Activated T-cell treated with anti-CD3 and anti-CD28 coated beads, Interleukin-2, amount 50 U/mL, for 1 hour (primary cell): Measurements from ENCODE around the gene NBPF1.
"Not testable (repeated sequence)": the region's sequence is repeated elsewhere in the genome, so short reads cannot be mapped to it uniquely, and the experiment has no call there.

Experiments
- DNase-seq: peaks from one replicate; pipeline ENCODE4 v3.0.0-alpha.2; 2020

The NBPF1 gene

DNA sequence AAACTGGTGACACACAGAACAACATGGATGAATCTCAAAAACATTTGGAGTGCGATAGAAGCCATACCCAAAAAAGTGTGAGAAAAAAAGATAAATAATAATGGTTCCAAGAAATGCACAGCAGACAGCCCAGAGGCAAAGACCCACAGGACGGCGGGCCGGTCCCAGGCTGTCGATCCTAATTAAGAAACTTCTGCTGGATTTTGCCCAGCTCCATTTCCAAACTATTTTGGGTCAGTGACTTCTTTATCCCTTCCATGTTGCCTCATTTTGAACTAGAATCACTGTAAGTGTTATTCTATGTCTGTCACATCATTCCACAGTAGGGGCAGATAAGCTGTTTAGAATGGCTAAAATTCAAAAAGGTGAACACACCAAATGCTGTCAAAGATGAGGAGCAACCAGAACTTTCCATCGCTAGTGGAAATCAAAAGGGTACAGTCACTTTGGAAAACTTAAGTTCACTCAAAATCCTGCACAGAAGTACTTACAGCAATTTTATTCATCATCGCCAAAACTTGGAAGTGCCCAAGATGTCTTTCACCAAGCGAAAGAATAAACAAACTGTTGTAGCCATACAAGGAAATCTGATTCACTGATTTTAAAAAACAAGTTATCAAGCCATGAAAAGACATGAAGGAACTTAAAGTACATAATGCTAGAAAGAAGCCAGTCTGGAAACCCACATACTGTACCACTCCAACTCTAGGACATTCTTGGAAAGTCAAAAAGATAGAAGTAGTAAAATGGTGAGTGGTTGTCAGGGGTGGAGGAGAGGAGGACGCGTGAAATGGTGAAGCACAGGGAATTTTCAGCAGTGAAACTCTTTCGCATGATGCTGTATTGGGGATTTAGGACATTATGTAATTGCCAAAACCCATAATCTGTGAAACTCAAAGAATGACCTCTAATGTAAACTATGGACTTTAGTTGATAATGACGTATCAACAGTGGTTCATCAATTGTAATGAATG, 7.5 kb downstream of the NBPF1 start:
- no peak for DNase-seq

DNA sequence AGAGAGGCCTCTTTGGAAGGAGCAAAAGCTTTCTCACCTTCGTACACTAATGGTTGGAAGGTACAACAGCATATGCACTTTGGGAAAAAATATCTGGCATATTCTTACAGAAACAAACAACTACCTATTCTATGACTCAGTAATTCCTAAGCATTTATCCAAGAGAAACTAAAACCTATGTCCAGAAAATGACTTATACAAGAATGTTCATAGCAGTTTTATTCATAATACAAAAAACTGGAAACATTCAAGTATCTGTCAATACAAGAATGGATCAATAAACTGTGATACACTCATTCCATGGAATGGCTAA, 8.2 kb downstream of the NBPF1 start:
- DNase-seq, result no peak

DNA sequence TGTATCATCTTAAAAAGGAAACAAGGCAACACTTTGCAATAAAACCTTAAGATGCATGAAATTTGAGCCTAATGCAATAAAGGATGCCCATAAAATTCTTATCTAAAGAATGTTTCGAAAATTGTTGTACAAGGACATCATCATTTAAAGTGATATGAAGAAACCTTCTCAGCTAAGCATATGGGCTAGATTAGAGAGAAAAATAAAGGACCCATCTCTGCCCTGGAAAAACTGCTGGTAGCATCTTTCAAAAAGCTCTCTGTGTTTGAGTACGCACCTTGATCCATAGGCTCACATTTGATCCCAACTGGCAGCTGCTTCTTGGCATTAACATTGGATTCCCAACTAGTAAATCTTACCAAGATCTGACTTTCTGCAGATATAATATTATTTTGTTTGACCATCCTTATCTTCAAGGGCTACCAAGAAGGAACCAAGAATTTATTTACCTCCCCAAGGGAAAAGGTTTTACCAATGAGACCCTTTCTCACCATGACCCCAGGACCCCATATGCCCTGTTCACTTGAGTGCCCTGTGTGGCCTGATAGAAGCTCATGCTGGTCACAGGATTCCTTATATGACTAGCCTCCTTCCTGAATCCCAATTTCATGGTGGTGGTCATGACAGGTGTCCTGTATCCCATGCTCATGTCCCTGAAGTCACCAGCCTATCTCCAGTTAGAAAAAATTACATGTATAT, 8.7 kb downstream of the NBPF1 start:
- not testable (repeated sequence) for DNase-seq

DNA sequence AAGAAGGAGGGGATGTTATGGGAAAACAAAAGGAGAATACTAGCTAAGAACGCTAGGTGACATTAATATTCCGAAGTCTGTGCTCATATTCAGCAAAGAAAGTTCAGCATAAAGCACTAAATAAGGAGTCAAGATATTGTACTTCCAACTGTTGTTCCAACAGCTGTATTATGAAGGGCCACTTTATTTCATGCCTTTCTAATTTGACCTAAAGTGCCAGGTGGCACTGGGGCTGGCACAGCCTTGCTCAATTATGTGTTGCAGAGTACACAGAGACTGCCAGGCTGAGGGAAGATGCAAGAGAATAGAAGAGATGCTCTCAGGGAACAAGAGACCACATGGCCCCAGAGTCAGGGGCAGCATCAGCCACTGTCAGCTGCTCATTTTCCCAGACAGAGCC, 9.7 kb downstream of the NBPF1 start:
- not testable (repeated sequence) for DNase-seq

DNA sequence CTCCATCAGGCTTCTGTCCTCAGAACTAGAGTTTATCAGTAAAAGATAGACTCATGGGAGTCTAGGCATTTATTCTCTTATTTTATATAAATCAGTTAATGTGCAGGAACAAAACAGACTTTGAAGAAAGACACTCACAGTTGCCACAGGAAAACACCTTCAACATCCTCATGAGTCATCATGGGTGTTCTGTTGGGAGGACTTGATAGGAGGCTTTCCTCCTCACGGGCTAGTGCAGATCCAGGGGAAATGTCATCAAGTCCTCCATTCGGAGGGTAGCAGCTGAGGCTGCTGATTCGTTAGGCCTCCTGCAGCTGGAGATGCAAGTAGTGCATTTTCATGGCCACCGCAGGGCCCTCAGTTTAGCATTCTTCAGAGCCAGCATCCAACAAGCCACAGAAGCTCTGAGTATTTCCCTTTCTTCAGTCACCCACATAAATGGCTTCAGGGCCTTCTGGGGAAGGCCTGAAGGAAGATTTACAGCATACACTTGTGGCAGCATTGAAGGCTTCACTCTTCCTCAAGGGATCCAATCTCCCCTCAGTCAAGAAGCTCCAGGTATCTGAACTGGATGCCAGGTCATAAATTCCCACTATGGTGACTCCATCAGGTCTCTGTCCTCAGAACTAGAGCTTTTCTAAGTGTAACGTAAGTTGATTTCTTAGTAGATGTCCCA, 10.9 kb downstream of the NBPF1 start:
- not testable (repeated sequence) for DNase-seq

DNA sequence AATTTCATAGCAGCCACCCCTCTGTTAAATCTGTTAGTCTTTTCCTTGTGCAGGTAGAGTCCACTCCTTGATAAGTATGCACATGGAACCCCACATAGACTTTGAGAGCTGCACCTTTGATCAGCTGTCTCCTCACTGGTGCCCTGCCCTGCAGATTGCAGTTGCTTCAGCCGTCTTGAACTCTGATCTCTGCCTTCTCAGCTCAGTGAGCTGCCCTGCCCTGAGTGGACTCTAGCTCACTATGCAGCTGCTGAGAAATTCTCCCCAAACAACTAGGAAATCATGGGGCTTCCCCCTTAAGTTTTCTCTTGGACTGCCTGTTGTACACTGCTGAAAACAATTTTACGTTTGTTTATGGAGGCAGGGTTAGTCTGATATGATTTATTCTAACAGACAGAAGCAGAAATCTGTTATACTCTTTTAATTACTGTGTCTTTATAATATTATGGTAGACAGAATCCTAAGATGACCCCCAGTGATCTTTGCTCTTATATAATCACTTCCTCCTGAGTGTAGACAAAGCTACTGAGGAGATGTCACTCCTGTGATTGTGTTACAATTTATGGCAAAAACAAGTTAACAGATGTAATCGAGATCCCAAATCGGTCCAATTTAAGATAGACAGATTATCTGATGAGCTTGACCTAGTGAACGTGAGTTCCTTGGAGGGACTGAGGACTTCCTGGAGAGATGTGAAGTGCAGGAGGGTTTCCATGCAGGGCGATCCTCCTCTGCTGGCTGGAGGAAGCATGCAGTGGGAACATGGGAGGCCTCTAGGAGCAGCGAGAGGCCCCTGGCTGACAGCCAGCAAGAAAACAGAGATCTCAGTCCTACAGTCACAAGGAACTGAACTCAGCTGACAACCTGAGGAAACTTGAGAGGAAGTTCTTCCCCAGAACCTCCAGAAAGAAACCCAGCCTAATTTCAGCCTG, 12.2 kb downstream of the NBPF1 start:
- not testable (repeated sequence) for DNase-seq

DNA sequence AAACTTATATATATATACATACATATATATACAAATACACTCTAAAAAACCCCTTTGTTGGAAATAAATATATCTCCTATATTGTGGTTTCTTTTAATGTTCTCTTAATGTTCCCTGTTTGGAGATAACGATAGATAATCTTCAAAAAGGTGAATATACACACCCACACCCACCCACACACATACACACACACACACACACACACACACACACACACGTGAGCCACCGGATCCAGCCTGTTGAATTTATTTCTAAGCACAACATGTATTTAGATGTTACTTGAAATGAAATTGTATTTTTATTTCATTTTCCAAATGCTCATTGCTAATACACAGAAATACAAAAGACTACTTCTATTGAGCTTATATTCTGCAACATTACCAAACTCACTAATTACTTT, 14.0 kb downstream of the NBPF1 start:
- not testable (repeated sequence) for DNase-seq

DNA sequence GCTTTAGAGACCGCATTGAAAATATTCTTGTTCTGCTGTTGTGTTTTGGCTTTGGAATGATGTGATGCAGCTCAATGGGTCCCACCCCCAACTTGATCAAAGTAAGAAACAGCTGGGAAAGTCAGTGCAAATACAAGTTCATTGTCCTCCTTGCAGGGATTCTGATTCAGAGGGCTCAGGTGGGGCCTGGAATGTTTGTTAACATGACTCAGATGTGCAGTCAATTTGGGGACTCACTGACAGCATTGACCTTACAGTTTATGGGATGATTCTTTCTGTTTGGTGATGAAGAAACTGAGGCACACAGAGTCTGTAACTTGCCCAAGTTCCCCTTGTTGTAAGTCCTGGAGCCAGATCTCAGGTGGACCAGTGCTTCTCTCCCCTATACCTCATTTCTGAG, 18.1 kb downstream of the NBPF1 start:
- not testable (repeated sequence) for DNase-seq

DNA sequence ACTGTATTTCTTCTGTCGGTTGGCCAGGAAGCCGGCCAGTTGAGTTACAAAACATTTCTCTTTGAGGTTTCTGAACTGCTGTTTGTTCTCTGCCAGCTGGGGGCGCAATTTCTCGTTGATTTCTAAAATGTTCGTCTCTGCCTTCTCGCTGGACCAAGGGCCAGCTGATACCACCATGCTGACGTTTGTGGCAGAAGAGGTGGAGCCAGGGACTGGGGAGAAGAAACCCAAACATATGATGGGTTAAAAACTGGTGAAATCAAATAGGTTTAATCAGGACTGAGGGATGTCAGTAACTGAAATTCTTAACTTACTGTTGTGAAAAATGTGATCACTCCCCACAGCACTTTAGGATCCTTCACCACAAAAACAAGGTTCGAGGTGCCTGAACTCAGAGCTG, 21.5 kb downstream of the NBPF1 start:
- DNase-seq, result not testable (repeated sequence)

DNA sequence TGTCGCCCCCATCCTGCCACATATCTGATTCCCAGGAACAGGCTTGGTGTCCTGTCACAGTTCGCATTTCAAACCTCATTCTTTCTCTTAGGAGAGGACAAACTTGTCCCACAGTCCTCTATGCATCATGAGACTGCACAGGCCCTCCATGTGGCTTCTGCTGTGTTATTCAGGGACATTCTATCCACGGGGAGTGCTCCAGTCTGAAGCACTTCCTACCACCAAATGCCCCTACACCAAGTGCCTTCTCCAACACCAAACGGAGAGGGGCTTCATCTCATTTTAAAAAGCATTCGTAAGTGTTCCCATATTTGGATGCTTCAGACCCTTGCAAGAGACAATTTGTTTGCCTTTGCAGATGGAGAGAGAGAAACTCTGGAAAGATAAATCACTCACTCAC, 25.3 kb downstream of the NBPF1 start:
- not testable (repeated sequence) for DNase-seq

DNA sequence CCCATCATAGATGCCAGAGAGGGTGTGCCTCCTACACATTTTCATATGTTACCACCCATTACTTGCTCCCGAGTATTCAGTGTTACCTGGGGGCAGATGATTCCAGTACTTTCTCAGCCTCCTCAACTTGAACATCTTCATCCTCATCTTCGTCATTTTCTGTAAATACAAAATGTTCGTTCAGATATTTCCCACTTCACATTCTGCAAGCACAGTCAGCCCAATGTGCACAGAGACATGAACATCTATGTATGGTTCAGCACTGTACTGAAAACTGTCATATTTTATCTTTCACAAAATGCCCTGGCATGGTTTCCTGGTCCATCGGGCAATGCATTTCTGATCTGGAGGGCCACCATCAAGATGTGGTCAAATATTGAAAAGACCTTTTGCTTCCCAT, 25.7 kb downstream of the NBPF1 start:
- DNase-seq, result not testable (repeated sequence)

DNA sequence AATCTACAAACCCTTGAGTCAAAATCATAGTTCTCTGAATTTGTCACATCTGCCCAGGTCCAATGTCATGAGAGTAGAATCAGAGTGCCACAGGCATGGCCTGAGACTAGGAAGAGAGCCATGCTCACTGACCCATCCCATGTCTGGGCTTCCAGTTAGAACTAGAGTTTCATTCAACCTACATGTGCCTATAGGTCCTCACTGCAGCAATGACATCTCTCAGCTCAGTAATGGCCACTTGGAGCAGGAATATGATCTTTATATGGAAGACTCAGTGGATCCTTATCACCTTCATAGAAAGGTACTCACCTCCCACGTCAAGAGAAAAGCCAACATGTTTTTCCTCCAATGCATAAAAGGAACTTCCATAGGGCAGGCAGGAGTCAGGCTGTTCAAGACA, 48.0 kb downstream of the NBPF1 start:
- not testable (repeated sequence) for DNase-seq

DNA sequence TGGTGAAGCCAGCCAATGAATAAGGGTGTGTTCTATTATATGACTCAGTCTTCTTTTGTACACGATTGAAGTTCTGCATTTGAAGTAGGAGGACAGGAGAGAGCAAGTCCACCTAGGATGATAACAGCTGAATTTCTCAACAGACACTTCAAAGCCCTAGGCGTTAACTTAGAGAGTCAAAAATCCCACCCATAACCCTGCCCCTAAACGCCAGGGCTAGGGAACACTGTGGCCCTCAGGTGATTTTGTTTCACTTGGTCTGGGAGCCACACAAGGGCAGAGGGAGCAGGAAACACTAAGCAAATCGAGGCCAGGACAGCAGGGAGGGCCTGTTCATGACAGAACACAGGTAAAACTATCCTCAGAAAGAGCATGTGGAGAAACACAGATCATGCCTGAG, 52.3 kb downstream of the NBPF1 start:
- not testable (repeated sequence) for DNase-seq

DNA sequence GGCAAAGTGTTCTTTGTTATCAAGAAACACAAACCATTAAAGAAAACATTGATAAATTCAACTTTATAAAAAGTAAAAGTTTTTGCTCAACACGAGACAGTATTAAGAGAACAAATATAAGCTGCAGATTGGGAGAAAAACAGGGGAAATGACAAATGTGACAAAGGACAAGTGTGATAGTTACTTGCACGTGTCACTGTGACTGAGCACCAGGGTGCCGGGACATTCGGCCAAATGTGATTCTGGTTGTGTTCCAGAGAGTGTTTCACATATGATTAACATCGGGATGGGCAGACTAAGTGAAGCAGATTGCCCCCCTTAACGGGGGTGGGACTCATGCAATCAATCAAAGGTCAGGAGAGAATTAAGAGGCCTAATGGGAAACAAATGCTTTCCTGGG, 52.9 kb downstream of the NBPF1 start:
- DNase-seq, result not testable (repeated sequence)

DNA sequence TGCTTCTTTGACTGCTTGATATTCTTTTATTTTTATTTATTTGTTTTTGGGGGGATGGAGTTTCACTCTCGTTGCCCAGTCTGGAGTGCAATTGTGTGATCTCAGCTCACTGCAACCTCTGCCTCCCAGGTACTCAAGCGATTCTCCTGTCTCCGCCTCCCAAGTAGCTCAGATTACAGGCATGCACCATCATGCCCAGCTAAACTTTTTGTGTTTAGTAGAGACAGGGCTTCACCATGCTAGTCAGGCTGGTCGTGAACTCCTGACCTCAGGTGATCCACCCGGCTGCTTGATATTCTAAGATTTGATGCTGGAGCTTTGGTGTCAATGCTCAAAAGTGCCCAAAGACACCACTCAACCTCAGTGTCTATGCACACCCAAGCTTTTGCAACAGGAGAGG, 53.7 kb downstream of the NBPF1 start:
- DNase-seq, result not testable (repeated sequence)

DNA sequence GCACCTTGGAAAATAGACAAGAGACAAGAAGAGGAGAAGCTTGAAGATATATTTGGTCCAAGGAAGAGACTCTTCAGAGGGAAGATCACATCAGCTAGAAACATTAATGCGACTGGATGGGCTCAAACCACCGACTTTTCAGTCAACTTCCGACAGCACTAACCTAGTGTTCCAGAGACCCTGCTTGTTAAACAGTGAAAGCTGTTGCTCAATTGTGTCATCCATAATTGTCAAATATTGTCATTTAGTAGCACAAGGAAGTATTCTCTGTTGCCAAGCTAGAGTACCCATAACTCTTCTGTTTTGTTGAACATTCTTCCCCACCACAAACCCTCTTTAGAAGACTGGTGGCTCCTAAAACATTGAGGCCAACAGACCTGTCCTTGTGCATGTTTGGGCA, 56.3 kb downstream of the NBPF1 start:
- not testable (repeated sequence) for DNase-seq

DNA sequence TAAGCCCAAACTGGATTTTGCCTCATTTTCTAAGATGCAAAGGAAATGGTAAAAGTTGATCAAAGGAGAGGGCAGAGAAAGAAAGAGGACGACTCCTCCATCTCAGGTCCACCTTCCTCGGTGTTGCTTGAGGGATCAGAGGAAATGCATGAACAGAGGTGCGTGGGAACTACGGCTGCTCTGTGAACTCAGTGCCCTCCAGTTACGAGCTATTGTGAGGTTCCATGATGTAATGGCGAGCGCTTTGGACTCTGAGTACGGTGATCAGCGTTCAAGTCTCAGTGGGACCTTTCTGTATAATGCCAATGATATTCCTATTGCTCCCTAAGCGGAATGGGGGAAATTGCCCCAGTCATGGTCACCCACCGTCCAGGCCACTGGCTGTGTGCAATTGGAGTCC, 60.1 kb downstream of the NBPF1 start:
- not testable (repeated sequence) for DNase-seq

DNA sequence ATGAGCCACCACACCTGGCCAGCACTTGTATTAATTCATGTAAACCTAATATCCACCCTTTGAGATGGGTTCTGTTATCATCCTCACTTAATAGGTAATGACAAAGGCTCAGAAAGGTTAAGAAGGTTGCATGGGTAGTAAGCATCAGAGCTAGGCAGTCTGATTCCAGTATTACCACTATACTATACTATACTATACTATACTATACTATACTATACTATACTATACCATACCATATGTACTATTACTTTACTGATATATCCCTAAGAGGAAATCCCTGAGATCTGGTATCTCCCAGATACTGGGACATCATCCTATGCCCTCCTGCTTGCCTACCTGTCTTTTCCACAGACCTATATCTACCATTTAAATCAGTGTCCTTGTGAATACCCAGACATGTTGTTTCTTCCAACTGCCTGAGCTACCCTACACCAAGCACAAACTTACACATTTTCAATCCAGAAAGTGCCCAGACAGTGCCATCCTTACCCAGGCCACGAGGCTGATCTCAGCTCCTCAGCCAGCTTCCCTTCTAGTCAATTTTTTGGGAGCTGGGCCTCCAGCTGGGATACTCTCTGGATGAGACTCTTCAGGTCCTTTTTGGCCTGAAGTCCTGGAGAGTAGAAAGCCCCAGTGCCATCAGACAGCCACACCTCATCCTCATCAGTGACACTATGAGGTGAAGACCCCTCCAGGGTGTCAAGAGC, 63.0 kb downstream of the NBPF1 start:
- not testable (repeated sequence) for DNase-seq

DNA sequence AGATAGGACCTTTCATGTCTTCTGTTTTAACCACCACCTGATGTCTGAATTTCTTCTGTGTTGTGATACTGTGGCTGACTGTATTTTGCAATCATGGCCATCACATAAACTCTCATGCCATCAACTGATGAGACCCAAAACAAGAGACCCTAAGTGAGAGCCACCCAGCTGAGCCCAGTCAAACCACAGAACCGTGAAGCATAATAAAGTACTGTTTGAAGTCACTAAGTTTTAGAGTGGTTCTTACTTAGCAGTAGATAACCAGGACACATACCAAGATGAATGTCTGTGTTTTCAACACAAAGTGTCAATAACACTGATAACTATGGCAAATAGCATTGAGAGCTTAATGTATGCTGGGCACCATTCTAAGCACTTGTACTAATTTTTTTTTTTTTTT, 63.8 kb downstream of the NBPF1 start:
- DNase-seq, result not testable (repeated sequence)

DNA sequence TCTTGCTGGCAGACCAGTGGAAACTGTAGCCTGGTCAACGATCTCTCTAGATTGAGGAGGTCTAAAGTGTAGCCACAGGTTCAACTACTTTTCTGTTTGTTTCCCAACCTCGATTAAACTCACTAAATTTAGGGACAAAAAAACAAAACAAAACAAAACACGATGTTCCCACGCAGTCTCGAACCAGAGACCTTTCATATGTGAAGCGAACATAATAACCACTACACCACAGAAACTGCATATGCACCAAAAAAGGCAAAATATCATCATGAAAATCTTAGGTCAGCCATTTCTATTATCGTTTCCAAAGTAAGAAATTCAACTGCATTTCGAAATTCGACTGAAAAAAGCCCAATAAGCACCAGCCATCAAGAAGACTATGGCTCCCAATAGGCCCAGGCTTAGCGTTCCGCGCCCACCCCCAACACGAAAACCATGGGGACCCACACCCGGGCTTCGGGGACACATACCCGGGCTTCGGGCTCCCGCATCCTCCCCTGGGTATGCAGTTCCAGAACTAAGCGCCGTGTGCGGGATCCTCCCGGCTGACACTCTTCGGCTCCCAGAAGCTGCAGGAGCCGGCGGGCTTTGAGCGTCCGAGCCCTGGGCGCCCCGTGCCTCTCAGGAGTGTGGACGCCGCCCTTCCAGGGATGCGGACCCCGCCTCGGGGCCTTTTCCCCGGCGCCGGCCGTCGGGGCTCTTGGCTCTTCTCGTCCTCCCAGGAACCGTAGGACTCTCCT, 65.7 kb downstream of the NBPF1 start:
- DNase-seq, result not testable (repeated sequence)

DNA sequence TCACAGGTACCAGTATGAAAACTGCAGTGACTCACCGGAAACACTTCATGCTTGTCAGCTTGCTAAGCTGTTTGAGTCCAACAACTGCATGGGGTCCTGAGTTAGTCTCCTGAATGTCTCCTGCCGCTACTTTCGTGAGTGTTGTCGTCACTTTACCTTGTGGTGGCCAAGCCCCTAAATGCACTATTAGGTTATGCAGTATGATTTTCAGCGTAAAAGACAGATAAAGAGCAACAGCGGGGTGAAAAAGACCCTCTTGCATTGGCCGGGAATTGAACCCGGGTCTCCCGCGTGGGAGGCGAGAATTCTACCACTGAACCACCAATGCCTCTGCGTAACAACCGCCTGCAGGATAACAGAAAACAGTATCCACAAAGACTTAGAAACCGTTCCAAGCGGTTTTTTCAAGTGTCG, 67.7 kb downstream of the NBPF1 start:
- DNase-seq, result not testable (repeated sequence)
